Activated T-cell treated with anti-CD3 and anti-CD28 coated beads, Interleukin-2, amount 50 U/mL, for 1 hour (primary cell): ENCODE results near the gene CGNL1.

ENCODE experiments used
- DNase-seq: peaks from one replicate; pipeline ENCODE4 v3.0.0-alpha.2; 2020

Gene CGNL1

GRCh38 chr15:57375827-57376695 lies at the start of gene CGNL1:
Gene CGNL1 (plus strand): TSS chr15:57376505. CDS start chr15:57438000, 61,495 bp downstream.
- no peak for DNase-seq

- DNase-seq, result no peak
Measured at GRCh38 chr15:57327985-57328471, 48.3 kb upstream of the CGNL1 start.

GRCh38 chr15:57328479-57328878 lies 47.8 kb upstream of the CGNL1 start:
- no peak for DNase-seq

- no peak for DNase-seq
Measured at GRCh38 chr15:57328897-57329296, 47.4 kb upstream of the CGNL1 start.

- no peak for DNase-seq
Measured at GRCh38 chr15:57329582-57330367, 46.5 kb upstream of the CGNL1 start.

GRCh38 chr15:57330619-57331340 lies 45.5 kb upstream of the CGNL1 start:
- DNase-seq, result no peak

GRCh38 chr15:57332326-57332725 lies 44.0 kb upstream of the CGNL1 start:
- DNase-seq, result no peak

- DNase-seq, result no peak
Measured at GRCh38 chr15:57333487-57333886, 42.8 kb upstream of the CGNL1 start.

GRCh38 chr15:57334257-57334656 lies 42.0 kb upstream of the CGNL1 start:
- DNase-seq, result no peak

GRCh38 chr15:57335293-57335715 lies 41.0 kb upstream of the CGNL1 start:
- no peak for DNase-seq

GRCh38 chr15:57335719-57336118 lies 40.6 kb upstream of the CGNL1 start:
- DNase-seq, result no peak

GRCh38 chr15:57337868-57338411 lies 38.4 kb upstream of the CGNL1 start:
- no peak for DNase-seq

GRCh38 chr15:57339321-57339720 lies 37.0 kb upstream of the CGNL1 start:
- no peak for DNase-seq

GRCh38 chr15:57340682-57341259 lies 35.5 kb upstream of the CGNL1 start:
- DNase-seq, result peak; percentile 26

- DNase-seq, result no peak
Measured at GRCh38 chr15:57343048-57343447, 33.3 kb upstream of the CGNL1 start.

GRCh38 chr15:57343498-57343897 lies 32.8 kb upstream of the CGNL1 start:
- no peak for DNase-seq

GRCh38 chr15:57344282-57344681 lies 32.0 kb upstream of the CGNL1 start:
- no peak for DNase-seq

- no peak for DNase-seq
Measured at GRCh38 chr15:57345584-57345983, 30.7 kb upstream of the CGNL1 start.

- DNase-seq, result no peak
Measured at GRCh38 chr15:57348081-57348480, 28.2 kb upstream of the CGNL1 start.

GRCh38 chr15:57352535-57353316 lies 23.6 kb upstream of the CGNL1 start:
- DNase-seq, result no peak

- DNase-seq, result no peak
Measured at GRCh38 chr15:57353317-57353804, 22.9 kb upstream of the CGNL1 start.
